H9 (cell line): ENCODE measurements around the gene APBA3. TPM values are rescaled to one million over a fixed set of nuclear protein-coding genes. Genes with fewer than 3 reads are reported as not detected.

Source experiments
- DNase-seq: peaks from one replicate; pipeline ENCODE4 v3.0.0-alpha.2; 2017
- H2AFZ ChIP-seq: one replicate; pipeline ENCODE4 v1.6.1; 2013; ENCODE audit warnings: mild to moderate bottlenecking, low read length, control low read depth, moderate library complexity
- H2AK5ac ChIP-seq: 2 replicates; pipeline ENCODE4 v1.6.1; 2013; ENCODE audit warnings: low read length, control low read depth, mixed read lengths; ENCODE audit not compliant: insufficient read length
- H2BK120ac ChIP-seq: one replicate; pipeline ENCODE4 v1.6.1; 2013; ENCODE audit warnings: low read depth, mild to moderate bottlenecking, low read length, control low read depth, inconsistent platforms; ENCODE audit not compliant: poor library complexity, severe bottlenecking
- H2BK12ac ChIP-seq: 2 replicates; pipeline ENCODE4 v1.6.1; 2013; ENCODE audit warnings: low read length, control low read depth, mixed read lengths, low read depth; ENCODE audit not compliant: insufficient read length
- H2BK15ac ChIP-seq: 2 replicates; pipeline ENCODE4 v1.6.1; 2013; ENCODE audit warnings: low read depth, low read length, control low read depth
- H2BK20ac ChIP-seq: one replicate; pipeline ENCODE4 v1.6.1; 2013; ENCODE audit warnings: low read depth, mild to moderate bottlenecking, low read length, control low read depth, inconsistent platforms; ENCODE audit not compliant: poor library complexity, severe bottlenecking
- H2BK5ac ChIP-seq: 2 replicates; pipeline ENCODE4 v1.6.1; 2013; ENCODE audit warnings: low read length, control low read depth, mixed read lengths; ENCODE audit not compliant: insufficient read length
- H3K14ac ChIP-seq: 2 replicates; pipeline ENCODE4 v1.6.1; 2013; ENCODE audit warnings: low read length, control low read depth; ENCODE audit not compliant: insufficient read depth
- H3K18ac ChIP-seq: 2 replicates; pipeline ENCODE4 v1.6.1; 2013; ENCODE audit warnings: low read depth, mild to moderate bottlenecking, mixed read lengths, low read length, control low read depth; ENCODE audit not compliant: insufficient read length
- H3K23ac ChIP-seq: 2 replicates; pipeline ENCODE4 v1.6.1; 2013; ENCODE audit warnings: low read length, control low read depth, mixed read lengths, low read depth; ENCODE audit not compliant: insufficient read length
- H3K23me2 ChIP-seq: 2 replicates; pipeline ENCODE4 v1.6.1; 2013; ENCODE audit warnings: low read depth, mild to moderate bottlenecking, mixed read lengths, low read length, control low read depth; ENCODE audit not compliant: insufficient read length, poor library complexity, severe bottlenecking
- H3K27ac ChIP-seq: 2 replicates; pipeline ENCODE4 v1.5.1; 2013; ENCODE audit warnings: low read length, control low read depth, mixed read lengths, low read depth; ENCODE audit not compliant: insufficient read length
- H3K27me3 ChIP-seq: 2 replicates; pipeline ENCODE4 v1.6.1; 2013; ENCODE audit warnings: low read length, control low read depth, inconsistent platforms; ENCODE audit not compliant: insufficient read depth
- H3K4ac ChIP-seq: 2 replicates; pipeline ENCODE4 v1.6.1; 2013; ENCODE audit warnings: low read depth, mild to moderate bottlenecking, control low read depth, inconsistent platforms, low read length, moderate library complexity
- H3K4me1 ChIP-seq: 2 replicates; pipeline ENCODE4 v1.6.1; 2013; ENCODE audit warnings: low read length, control low read depth, inconsistent platforms; ENCODE audit not compliant: insufficient read depth
- H3K4me2 ChIP-seq: 2 replicates; pipeline ENCODE4 v1.6.1; 2013; ENCODE audit warnings: low read length, control low read depth, mixed read lengths; ENCODE audit not compliant: insufficient read length, insufficient read depth
- H3K56ac ChIP-seq: 2 replicates; pipeline ENCODE4 v1.6.1; 2013; ENCODE audit warnings: low read depth, mild to moderate bottlenecking, mixed read lengths, low read length, control low read depth; ENCODE audit not compliant: insufficient read length
- H3K79me1 ChIP-seq: 2 replicates; pipeline ENCODE4 v1.6.1; 2013; ENCODE audit warnings: low read depth, mild to moderate bottlenecking, moderate library complexity, low read length, control low read depth, inconsistent platforms; ENCODE audit not compliant: insufficient read depth, poor library complexity, severe bottlenecking
- H3K79me2 ChIP-seq: 2 replicates; pipeline ENCODE4 v1.6.1; 2013; ENCODE audit warnings: low read length, control low read depth, inconsistent platforms; ENCODE audit not compliant: insufficient read depth
- H3K9ac ChIP-seq: 2 replicates; pipeline ENCODE4 v1.6.1; 2013; ENCODE audit warnings: low read length, control low read depth, mixed read lengths; ENCODE audit not compliant: insufficient read length; ENCODE audit errors: extremely low read depth
- H3K9me3 ChIP-seq: one replicate; pipeline ENCODE4 v1.6.1; 2013; ENCODE audit warnings: low read depth, low read length, inconsistent platforms; ENCODE audit not compliant: control insufficient read depth
- H3T11ph ChIP-seq: one replicate; pipeline ENCODE4 v1.6.1; 2013; ENCODE audit warnings: mild to moderate bottlenecking, low read length, control low read depth, inconsistent platforms
- H4K20me1 ChIP-seq: one replicate; pipeline ENCODE4 v1.6.1; 2013; ENCODE audit not compliant: control insufficient read depth, insufficient read length, insufficient read depth
- H4K5ac ChIP-seq: 2 replicates; pipeline ENCODE4 v1.6.1; 2013; ENCODE audit warnings: low read depth, mild to moderate bottlenecking, mixed read lengths, low read length, control low read depth; ENCODE audit not compliant: insufficient read length
- H4K8ac ChIP-seq: replicated peaks from 2 replicates; pipeline ENCODE4 v1.6.1; 2013; ENCODE audit warnings: low read length, control low read depth, mixed read lengths, low read depth; ENCODE audit not compliant: insufficient read length
- H4K91ac ChIP-seq: 2 replicates; pipeline ENCODE4 v1.6.1; 2013; ENCODE audit warnings: low read depth, mild to moderate bottlenecking, moderate library complexity, mixed read lengths, low read length, control low read depth; ENCODE audit not compliant: insufficient read length
- H3K27ac Mint-ChIP-seq, 3 experiments: 2 replicates in 2 of 3; 3 replicates in 1 of 3; pipeline ENCODE4 v1.8.0; 2020 to 2021; ENCODE audit warnings: mixed read lengths in 3 of 3, mild to moderate bottlenecking in 1 of 3, moderate library complexity in 1 of 3
- H3K27me3 Mint-ChIP-seq: 2 replicates; pipeline ENCODE4 v1.8.0; 2021; ENCODE audit warnings: low read depth, mild to moderate bottlenecking, moderate library complexity, mixed read lengths
- H3K36me3 Mint-ChIP-seq, 3 experiments: 2 replicates in 2 of 3; 3 replicates in 1 of 3; pipeline ENCODE4 v1.8.0; 2020 to 2021; ENCODE audit warnings: low read depth in 3 of 3, mixed read lengths in 3 of 3; ENCODE audit not compliant: insufficient read depth in 1 of 3
- H3K4me1 Mint-ChIP-seq, 2 experiments: 2 replicates each; pipeline ENCODE4 v1.8.0; 2020; ENCODE audit warnings: mixed read lengths in 2 of 2
- H3K4me3 Mint-ChIP-seq, 2 experiments: 2 replicates in 1 of 2; 3 replicates in 1 of 2; pipeline ENCODE4 v1.8.0; 2020 to 2021; ENCODE audit warnings: mild to moderate bottlenecking in 2 of 2, mixed read lengths in 2 of 2, moderate library complexity in 1 of 2
- H3K9me3 Mint-ChIP-seq, 2 experiments: 2 replicates in 1 of 2; 3 replicates in 1 of 2; pipeline ENCODE4 v1.8.0; 2020; ENCODE audit warnings: mild to moderate bottlenecking in 2 of 2, mixed read lengths in 2 of 2, moderate library complexity in 1 of 2
- WGBS: extraction: QIAGEN DNeasy Blood & Tissue Kit; methylation state at CpG from one replicate; pipeline ENCODE4 v1.1.7; 2013; ENCODE audit warnings: missing lambda C conversion rate, low lambda C conversion rate, mixed read lengths; ENCODE audit not compliant: insufficient read length; ENCODE audit errors: extremely low coverage; 5-methylcytosine and 5-hydroxymethylcytosine counted together
- total RNA-seq: library from RNA; stranded (reverse); gene quantifications from 2 replicates; pipeline ENCODE4 v1.2.1, GENCODE V29; 2021
- TF ChIP-seq, protein P1 (sequence below): fragments of 200-600 bp; sonication (generic); conservative IDR thresholded peaks from 3 replicates; pipeline ENCODE4 v1.8.0; 2021; ENCODE audit warnings: antibody characterized with exemption, mild to moderate bottlenecking

APBA3 gene
- total RNA-seq, 1 experiment from 2014 or later, result 21.8 TPM

DNA sequence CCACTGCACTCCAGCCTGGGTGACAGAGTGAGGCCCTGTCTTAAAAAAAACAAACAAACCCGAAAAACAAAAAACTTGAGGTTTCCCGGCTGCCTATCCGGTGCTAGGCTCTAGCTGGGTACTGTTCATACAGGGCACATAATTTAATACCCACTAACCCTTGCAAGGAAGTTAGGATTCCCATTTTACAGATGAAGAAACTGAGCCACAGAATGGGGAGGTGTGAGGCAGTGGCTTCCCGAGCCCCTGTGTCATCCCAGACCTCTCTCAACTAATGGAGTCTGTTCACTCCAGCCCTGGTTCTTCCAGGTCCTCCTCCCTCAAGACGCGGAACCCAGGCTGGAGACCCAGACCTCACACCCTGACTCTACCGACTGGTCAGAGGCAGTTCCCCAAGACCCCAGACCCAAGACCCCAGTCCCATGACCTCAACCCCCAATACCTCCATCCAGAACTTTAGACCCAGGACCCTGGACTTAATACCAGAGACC is 576 bp downstream of the APBA3 start:
- Histone ChIP-seq H4K8ac (no peak overlapping the region), H3K14ac (peak overlapping the region; percentile 87; the same call in 1 of the 2 replicates), H3K4me1 (no peaks in the 10 kb centered on the region), H4K20me1 (no peaks in the 10 kb centered on the region), H3K23ac (no peak overlapping the region), H3K9ac (peak overlapping the region; percentile 79), H3K27me3 (no peaks in the 10 kb centered on the region), H2BK5ac (no peak overlapping the region), H2BK12ac (no peak overlapping the region), H2BK20ac (no peak overlapping the region), H3K79me2 (no peaks in the 10 kb centered on the region), H3K4me2 (peak overlapping the region; percentile 81), H4K5ac (no peak overlapping the region), H2BK15ac (no peak overlapping the region), H2AFZ (no peak overlapping the region), H4K91ac (no peak overlapping the region), H3K27ac (no peak overlapping the region), H2AK5ac (no peak overlapping the region), H3K23me2 (peaks cover 4% of the 10 kb centered on the region), H3T11ph (no peak overlapping the region), H2BK120ac (no peak overlapping the region), H3K56ac (no peak overlapping the region), H3K4ac (no peak overlapping the region), H3K9me3 (no peaks in the 10 kb centered on the region), H3K18ac (peak overlapping the region; percentile 14), H3K79me1 (peaks cover 5% of the 10 kb centered on the region)
- DNase-seq, result no peak
- peak overlapping the region; percentile 92 to 96 for H3K4me3 Mint-ChIP-seq
- H3K36me3 Mint-ChIP-seq, result peaks cover 3 to 14% (median 12%) of the 10 kb centered on the region in 3 experiments; a peak in 4 of 7 replicates
- H3K27ac Mint-ChIP-seq, result peak overlapping the region; percentile 53 to 85 (median 55); a peak in 5 of 7 replicates
- no peaks in the 10 kb centered on the region for H3K27me3 Mint-ChIP-seq
- no CpG with 5 or more reads among the region's 7 CpGs for WGBS
- TF ChIP-seq, protein P1, sequence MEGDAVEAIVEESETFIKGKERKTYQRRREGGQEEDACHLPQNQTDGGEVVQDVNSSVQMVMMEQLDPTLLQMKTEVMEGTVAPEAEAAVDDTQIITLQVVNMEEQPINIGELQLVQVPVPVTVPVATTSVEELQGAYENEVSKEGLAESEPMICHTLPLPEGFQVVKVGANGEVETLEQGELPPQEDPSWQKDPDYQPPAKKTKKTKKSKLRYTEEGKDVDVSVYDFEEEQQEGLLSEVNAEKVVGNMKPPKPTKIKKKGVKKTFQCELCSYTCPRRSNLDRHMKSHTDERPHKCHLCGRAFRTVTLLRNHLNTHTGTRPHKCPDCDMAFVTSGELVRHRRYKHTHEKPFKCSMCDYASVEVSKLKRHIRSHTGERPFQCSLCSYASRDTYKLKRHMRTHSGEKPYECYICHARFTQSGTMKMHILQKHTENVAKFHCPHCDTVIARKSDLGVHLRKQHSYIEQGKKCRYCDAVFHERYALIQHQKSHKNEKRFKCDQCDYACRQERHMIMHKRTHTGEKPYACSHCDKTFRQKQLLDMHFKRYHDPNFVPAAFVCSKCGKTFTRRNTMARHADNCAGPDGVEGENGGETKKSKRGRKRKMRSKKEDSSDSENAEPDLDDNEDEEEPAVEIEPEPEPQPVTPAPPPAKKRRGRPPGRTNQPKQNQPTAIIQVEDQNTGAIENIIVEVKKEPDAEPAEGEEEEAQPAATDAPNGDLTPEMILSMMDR, result no peak
- H3K9me3 Mint-ChIP-seq, result no peaks in the 10 kb centered on the region; a peak in 1 of 5 replicates
- H3K4me1 Mint-ChIP-seq, result peaks cover 4 to 14% of the 10 kb centered on the region in 2 experiments; a peak in 3 of 4 replicates
